ENCODE results near the gene QRFP.
"Not testable (repeated sequence)": the region's sequence is repeated elsewhere in the genome, so short reads cannot be mapped to it uniquely, and the experiment has no call there.

The QRFP gene

GRCh38 chr9:130869250-130869649 lies 27.4 kb downstream of the QRFP start:
- FAIRE-seq, result no peak

- FAIRE-seq, result no peak
Measured at GRCh38 chr9:130868230-130868629, 28.4 kb downstream of the QRFP start.

- FAIRE-seq, result no peak
Measured at GRCh38 chr9:130867556-130867955, 29.1 kb downstream of the QRFP start.

GRCh38 chr9:130866474-130866965 lies 30.1 kb downstream of the QRFP start:
- FAIRE-seq, result peak; percentile 96

- FAIRE-seq, result no peak
Measured at GRCh38 chr9:130865921-130866320, 30.7 kb downstream of the QRFP start.

GRCh38 chr9:130864541-130864940 lies 32.1 kb downstream of the QRFP start:
- no peak for FAIRE-seq

GRCh38 chr9:130862747-130863146 lies 33.9 kb downstream of the QRFP start:
- FAIRE-seq, result no peak

GRCh38 chr9:130862217-130862616 lies 34.4 kb downstream of the QRFP start:
- no peak for FAIRE-seq

- no peak for FAIRE-seq
Measured at GRCh38 chr9:130861372-130862180, 35.0 kb downstream of the QRFP start.

- no peak for FAIRE-seq
Measured at GRCh38 chr9:130860458-130861316, 35.9 kb downstream of the QRFP start.

- FAIRE-seq, result no peak
Measured at GRCh38 chr9:130858739-130859705, 37.6 kb downstream of the QRFP start.

- no peak for FAIRE-seq
Measured at GRCh38 chr9:130857864-130858738, 38.5 kb downstream of the QRFP start.

GRCh38 chr9:130856474-130856873 lies 40.1 kb downstream of the QRFP start:
- FAIRE-seq, result no peak

- no peak for FAIRE-seq
Measured at GRCh38 chr9:130854835-130855234, 41.8 kb downstream of the QRFP start.

GRCh38 chr9:130854092-130854491 lies 42.5 kb downstream of the QRFP start:
- no peak for FAIRE-seq

- no peak for FAIRE-seq
Measured at GRCh38 chr9:130852801-130853200, 43.8 kb downstream of the QRFP start.

GRCh38 chr9:130849356-130849755 lies 47.3 kb downstream of the QRFP start:
- FAIRE-seq, result no peak

GRCh38 chr9:130848514-130848913 lies 48.1 kb downstream of the QRFP start:
- FAIRE-seq, result not testable (repeated sequence)

- FAIRE-seq, result no peak
Measured at GRCh38 chr9:130847306-130848217, 49.0 kb downstream of the QRFP start.

Data from G401.6 (cell line).